Activated CD8-positive, alpha-beta T cell treated with anti-CD3 and anti-CD28 coated beads for 36 hours (primary cell): ENCODE data around the gene SSPN. TPM values are rescaled to one million over a fixed set of nuclear protein-coding genes. Genes with fewer than 3 reads are reported as not detected.
"Not testable (repeated sequence)": the region's sequence is repeated elsewhere in the genome, so short reads cannot be mapped to it uniquely, and the experiment has no call there.

Source experiments
- ATAC-seq: fragments of 200-7000 bp; cut with Tn5 transposase; one replicate; pipeline ENCODE4 v1.10.0; 2021; ENCODE audit warnings: mild to moderate bottlenecking, moderate library complexity
- CTCF ChIA-PET: fragments of 350-600 bp; sonication (Branson Sonifier 250); formaldehyde crosslinking; loops from one replicate; lab custom pipeline; 2021; ENCODE audit warnings: antibody characterized with exemption; lab: Charles Lee
- POLR2A ChIA-PET: fragments of 350-600 bp; sonication (Branson Sonifier 250); formaldehyde crosslinking; loops from one replicate; lab custom pipeline; 2021; ENCODE audit warnings: antibody characterized with exemption; lab: Charles Lee
- DNase-seq: peaks from one replicate; pipeline ENCODE4 v3.0.0-alpha.2; 2020
- H3K27ac Mint-ChIP-seq: one replicate; pipeline ENCODE4 v1.8.0; 2021; ENCODE audit warnings: mild to moderate bottlenecking, mixed read lengths
- H3K27me3 Mint-ChIP-seq: one replicate; pipeline ENCODE4 v1.8.0; 2021; ENCODE audit warnings: mixed read lengths
- H3K36me3 Mint-ChIP-seq: one replicate; pipeline ENCODE4 v1.8.0; 2021; ENCODE audit warnings: low read depth, mixed read lengths
- H3K4me1 Mint-ChIP-seq: one replicate; pipeline ENCODE4 v1.8.0; 2021; ENCODE audit warnings: low read depth, mixed read lengths
- H3K4me3 Mint-ChIP-seq: one replicate; pipeline ENCODE4 v1.8.0; 2021; ENCODE audit warnings: mild to moderate bottlenecking, moderate library complexity, mixed read lengths
- H3K9me3 Mint-ChIP-seq: one replicate; pipeline ENCODE4 v1.8.0; 2021; ENCODE audit warnings: mixed read lengths
- intact Hi-C: fragments of 100-400 bp; cut with micrococcal nuclease; formaldehyde crosslinking; loops from one replicate; pipeline ENCODE4 v1.10.0; 2022
- total RNA-seq, 2 experiments: library from RNA; stranded (reverse); gene quantifications; one replicate each; pipeline ENCODE4 v1.2.3, GENCODE V29; 2021
- TF ChIP-seq, protein P1 (sequence below): fragments of 200-600 bp; IDR thresholded peaks from one replicate; pipeline ENCODE4 v1.8.0; 2022; ENCODE audit warnings: antibody characterized with exemption, mild to moderate bottlenecking

The SSPN gene
- total RNA-seq, 2 experiments from 2014 or later: not detected

DNA sequence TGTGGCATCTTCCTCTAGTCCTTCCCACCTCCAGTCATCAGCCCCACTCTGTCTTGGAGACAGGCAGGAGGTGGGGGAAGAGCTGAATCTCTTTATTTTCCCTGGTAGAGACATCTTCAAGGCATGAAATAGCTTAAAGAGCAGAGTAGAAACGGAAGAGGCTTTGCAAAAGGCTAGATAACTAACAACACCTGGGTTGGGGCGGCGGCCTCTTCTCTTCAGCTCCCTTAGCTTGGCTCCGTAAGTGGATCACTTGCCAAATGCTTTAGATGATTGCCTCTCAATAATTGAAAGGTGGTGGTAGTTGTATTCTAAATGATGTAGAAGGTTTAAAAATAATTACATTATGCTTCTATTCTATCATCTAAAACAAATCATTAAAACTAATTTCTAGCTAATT, 36.1 kb downstream of the SSPN start:
- CTCF ChIA-PET: interaction anchor here (1.0 kb wide), 1 partner anchor 28 kb away, joined by 3 read pairs; no protein-coding TSS in a partner anchor

GRCh38 chr12:26231921-26232320, 36.5 kb downstream of the SSPN start:
- H3K4me1 Mint-ChIP-seq: no peaks in the 10 kb centered on the region
- intact Hi-C loops: no loop called here
- ChIA-PET CTCF (interaction anchor here (1.0 kb wide), 1 partner anchor 29 kb away, joined by 3 read pairs; no protein-coding TSS in a partner anchor), POLR2A (no interaction called here)
- no peak overlapping the region for H3K27ac Mint-ChIP-seq
- no peaks in the 10 kb centered on the region for H3K36me3 Mint-ChIP-seq
- ATAC-seq: no peak
- no peak for DNase-seq
- H3K9me3 Mint-ChIP-seq: no peaks in the 10 kb centered on the region
- H3K4me3 Mint-ChIP-seq: no peak overlapping the region
- peaks cover 20% of the 10 kb centered on the region for H3K27me3 Mint-ChIP-seq
- TF ChIP-seq, protein P1, sequence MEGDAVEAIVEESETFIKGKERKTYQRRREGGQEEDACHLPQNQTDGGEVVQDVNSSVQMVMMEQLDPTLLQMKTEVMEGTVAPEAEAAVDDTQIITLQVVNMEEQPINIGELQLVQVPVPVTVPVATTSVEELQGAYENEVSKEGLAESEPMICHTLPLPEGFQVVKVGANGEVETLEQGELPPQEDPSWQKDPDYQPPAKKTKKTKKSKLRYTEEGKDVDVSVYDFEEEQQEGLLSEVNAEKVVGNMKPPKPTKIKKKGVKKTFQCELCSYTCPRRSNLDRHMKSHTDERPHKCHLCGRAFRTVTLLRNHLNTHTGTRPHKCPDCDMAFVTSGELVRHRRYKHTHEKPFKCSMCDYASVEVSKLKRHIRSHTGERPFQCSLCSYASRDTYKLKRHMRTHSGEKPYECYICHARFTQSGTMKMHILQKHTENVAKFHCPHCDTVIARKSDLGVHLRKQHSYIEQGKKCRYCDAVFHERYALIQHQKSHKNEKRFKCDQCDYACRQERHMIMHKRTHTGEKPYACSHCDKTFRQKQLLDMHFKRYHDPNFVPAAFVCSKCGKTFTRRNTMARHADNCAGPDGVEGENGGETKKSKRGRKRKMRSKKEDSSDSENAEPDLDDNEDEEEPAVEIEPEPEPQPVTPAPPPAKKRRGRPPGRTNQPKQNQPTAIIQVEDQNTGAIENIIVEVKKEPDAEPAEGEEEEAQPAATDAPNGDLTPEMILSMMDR: no peak

More for the DNA sequence above, 36.1 kb downstream of the SSPN start:
- no peak for ATAC-seq
- H3K4me3 Mint-ChIP-seq: no peak overlapping the region
- intact Hi-C loops: no loop called here
- no peaks in the 10 kb centered on the region for H3K9me3 Mint-ChIP-seq
- H3K36me3 Mint-ChIP-seq: no peaks in the 10 kb centered on the region
- TF ChIP-seq, protein P1: no peak
- no peaks in the 10 kb centered on the region for H3K4me1 Mint-ChIP-seq
- no peak for DNase-seq
- no peak overlapping the region for H3K27ac Mint-ChIP-seq
- peaks cover 22% of the 10 kb centered on the region for H3K27me3 Mint-ChIP-seq
- POLR2A ChIA-PET: no interaction called here

DNA sequence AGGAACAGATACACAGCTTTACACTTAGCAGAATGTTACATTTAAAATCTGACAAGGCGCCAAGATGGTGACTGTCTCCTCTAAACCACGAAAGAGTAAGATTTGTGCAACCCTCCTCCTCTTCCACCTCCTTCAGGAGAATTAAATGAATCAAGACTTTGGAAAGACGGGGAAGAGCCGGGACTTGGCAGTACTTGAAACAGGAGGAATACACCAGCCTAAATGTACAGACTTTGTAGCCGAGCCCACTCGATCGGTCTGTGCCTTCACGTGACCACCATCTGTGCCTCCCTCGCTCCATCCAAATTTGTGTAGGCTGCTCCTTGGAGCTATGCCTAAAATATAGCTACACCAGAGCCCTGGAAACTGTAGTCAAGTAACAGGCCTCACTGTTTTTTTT, 38.3 kb downstream of the SSPN start:
- no peak for ATAC-seq
- no peak overlapping the region for H3K4me3 Mint-ChIP-seq
- H3K27ac Mint-ChIP-seq: no peak overlapping the region
- intact Hi-C loops: no loop called here
- no peaks in the 10 kb centered on the region for H3K4me1 Mint-ChIP-seq
- TF ChIP-seq, protein P1: no peak
- no peaks in the 10 kb centered on the region for H3K9me3 Mint-ChIP-seq
- ChIA-PET CTCF (no interaction called here), POLR2A (no interaction called here)
- peaks cover 7% of the 10 kb centered on the region for H3K27me3 Mint-ChIP-seq
- no peak for DNase-seq
- no peaks in the 10 kb centered on the region for H3K36me3 Mint-ChIP-seq

- POLR2A ChIA-PET, DNase-seq, H3K36me3 Mint-ChIP-seq, CTCF ChIA-PET, H3K9me3 Mint-ChIP-seq, H3K4me1 Mint-ChIP-seq, ATAC-seq, H3K27ac Mint-ChIP-seq, intact Hi-C loops, H3K27me3 Mint-ChIP-seq, H3K4me3 Mint-ChIP-seq: not testable (repeated sequence)
These were observed 40.1 kb downstream of the SSPN start for GRCh38 chr12:26235465-26235864.

DNA sequence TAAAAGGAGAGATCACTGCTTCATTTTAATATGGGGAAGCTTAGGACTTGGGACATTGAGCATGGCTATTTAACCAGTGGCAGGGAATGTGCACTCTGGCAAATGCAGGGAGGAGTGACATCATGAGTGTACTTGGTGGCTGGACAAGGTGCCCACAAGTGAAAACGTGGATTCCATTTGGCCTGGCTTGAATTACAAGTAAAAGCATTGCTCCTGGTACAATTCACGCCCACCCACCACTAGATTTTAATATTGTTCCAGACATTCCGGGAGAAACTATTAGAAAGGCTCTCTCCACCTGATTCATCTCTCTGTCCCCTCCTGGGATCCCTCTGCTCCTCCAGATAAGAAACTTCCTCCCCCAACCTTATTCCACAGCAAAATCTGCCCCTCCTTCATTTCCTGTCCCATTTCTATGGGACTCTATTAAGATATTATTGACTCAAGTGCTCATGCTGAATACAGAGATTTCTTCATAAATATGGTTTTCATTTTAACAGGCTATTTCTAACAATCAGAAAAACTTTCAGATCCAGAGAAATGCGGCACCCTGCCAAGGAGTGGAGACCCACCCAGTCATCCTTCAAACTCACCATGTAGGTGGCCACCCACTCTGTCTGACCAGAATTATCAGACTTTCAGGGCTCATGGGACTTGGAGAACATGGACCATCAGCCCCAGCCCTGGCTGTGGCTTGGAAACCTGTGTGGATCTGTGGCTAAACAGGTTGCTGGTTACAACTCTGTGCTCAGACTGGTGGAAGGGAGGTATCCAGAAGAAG, 43.2 kb downstream of the SSPN start:
- no peaks in the 10 kb centered on the region for H3K4me1 Mint-ChIP-seq
- H3K9me3 Mint-ChIP-seq: no peaks in the 10 kb centered on the region
- H3K4me3 Mint-ChIP-seq: no peak overlapping the region
- DNase-seq: no peak
- intact Hi-C loops: no loop called here
- CTCF ChIA-PET: no interaction called here
- H3K36me3 Mint-ChIP-seq: no peaks in the 10 kb centered on the region
- TF ChIP-seq, protein P1: no peak
- ATAC-seq: no peak
- POLR2A ChIA-PET: no interaction called here
- H3K27me3 Mint-ChIP-seq: peaks cover 15% of the 10 kb centered on the region
- H3K27ac Mint-ChIP-seq: no peak overlapping the region
